Endothelial cell of umbilical vein (primary cell): ENCODE measurements around the gene ITGB3.

Experiments used
- CTCF ChIP-seq, 2 donors: IDR thresholded peaks; 1 replicate in 1 of 2; 2 replicates in 1 of 2; pipeline ENCODE4 v1.5.1; 2011; ENCODE audit warnings: low read length in 2 of 2, mild to moderate bottlenecking in 2 of 2, moderate library complexity in 2 of 2, control low read depth in 1 of 2, inconsistent platforms in 1 of 2, low read depth in 1 of 2; ENCODE audit not compliant: insufficient read depth in 1 of 2; ENCODE audit errors: extremely low read depth in 1 of 2
- EZH2 ChIP-seq: IDR thresholded peaks from 2 replicates; pipeline ENCODE4 v1.6.1; 2012; ENCODE audit warnings: borderline replicate concordance, low read depth, mild to moderate bottlenecking, moderate library complexity, low read length, inconsistent platforms; ENCODE audit not compliant: severe bottlenecking
- FOS ChIP-seq: IDR thresholded peaks from 2 replicates; pipeline ENCODE4 v1.6.1; 2011; ENCODE audit warnings: mild to moderate bottlenecking, low read length, moderate library complexity, borderline replicate concordance; ENCODE audit not compliant: insufficient read depth
- JUN ChIP-seq: IDR thresholded peaks from 2 replicates; pipeline ENCODE4 v1.6.1; 2011; ENCODE audit warnings: borderline replicate concordance, low read depth; ENCODE audit not compliant: insufficient read length, insufficient read depth
- MAX ChIP-seq: IDR thresholded peaks from 2 replicates; pipeline ENCODE4 v1.6.1; 2011; ENCODE audit not compliant: insufficient read depth, insufficient read length
- MYC ChIP-seq: IDR thresholded peaks from one replicate; pipeline ENCODE4 v1.6.1; 2011; ENCODE audit warnings: mild to moderate bottlenecking, low read depth, low read length
- POLR2A ChIP-seq: IDR thresholded peaks from 2 replicates; pipeline ENCODE4 v1.6.1; 2012; ENCODE audit warnings: low read depth, mild to moderate bottlenecking, control low read depth, low read length
- POLR2AphosphoS5 ChIP-seq: IDR thresholded peaks from 2 replicates; pipeline ENCODE4 v1.6.1; 2012; ENCODE audit warnings: low read depth, mild to moderate bottlenecking, control low read depth, low read length, moderate library complexity; ENCODE audit not compliant: insufficient read depth

- no peak for TF ChIP-seq CTCF (IDR thresholded peaks at IDR 0.05; ENCODE audit: extremely low read depth in 1 of 2, insufficient read depth in 1 of 2, low read depth in 1 of 2, low read length in 2 of 2)
- no peak for TF ChIP-seq POLR2A
- no peak for TF ChIP-seq EZH2
- TF ChIP-seq JUN: no peak
- TF ChIP-seq POLR2AphosphoS5: no peak
- no peak for TF ChIP-seq MAX
- TF ChIP-seq MYC: no peak
- TF ChIP-seq FOS: no peak
Measured at GRCh38 chr17:47210779-47211178, 42.8 kb upstream of the ITGB3 start.
